ENCODE data around the gene EPB41L4B.

Gene EPB41L4B

GRCh38 chr9:109254317-109254716 lies 66.5 kb downstream of the EPB41L4B start:
- Histone ChIP-seq H3K27me3 (no peaks in the 10 kb centered on the region), H3K9me3 (no peaks in the 10 kb centered on the region), H3K4me1 (no peaks in the 10 kb centered on the region), H3K36me3 (no peaks in the 10 kb centered on the region), H3K4me3 (ENCODE audit: low read depth, low read length) (no peak overlapping the region)
- no peak for TF ChIP-seq CTCF (IDR thresholded peaks at IDR 0.05; ENCODE audit: low read depth, low read length)
- DNase-seq: no peak

GRCh38 chr9:109253637-109254284 lies 67.1 kb downstream of the EPB41L4B start:
- no peaks in the 10 kb centered on the region for H3K27me3 ChIP-seq
- H3K36me3 ChIP-seq: no peaks in the 10 kb centered on the region
- no peak for DNase-seq
- no peaks in the 10 kb centered on the region for H3K4me1 ChIP-seq
- no peak for TF ChIP-seq CTCF (IDR thresholded peaks at IDR 0.05; ENCODE audit: low read depth, low read length)
- H3K9me3 ChIP-seq: no peaks in the 10 kb centered on the region
- no peak overlapping the region for H3K4me3 ChIP-seq (ENCODE audit: low read depth, low read length)

GRCh38 chr9:109253241-109253636 lies 67.6 kb downstream of the EPB41L4B start:
- H3K9me3 ChIP-seq: no peaks in the 10 kb centered on the region
- H3K27me3 ChIP-seq: no peaks in the 10 kb centered on the region
- H3K36me3 ChIP-seq: no peaks in the 10 kb centered on the region
- H3K4me3 ChIP-seq (ENCODE audit: low read depth, low read length): no peak overlapping the region
- no peak for DNase-seq
- no peak for TF ChIP-seq CTCF (IDR thresholded peaks at IDR 0.05; ENCODE audit: low read depth, low read length)
- H3K4me1 ChIP-seq: no peaks in the 10 kb centered on the region

- H3K9me3 ChIP-seq: no peaks in the 10 kb centered on the region
- H3K4me1 ChIP-seq: no peaks in the 10 kb centered on the region
- no peaks in the 10 kb centered on the region for H3K36me3 ChIP-seq
- no peak for DNase-seq
- H3K4me3 ChIP-seq (ENCODE audit: low read depth, low read length): no peak overlapping the region
- no peak for TF ChIP-seq CTCF (IDR thresholded peaks at IDR 0.05; ENCODE audit: low read depth, low read length)
- H3K27me3 ChIP-seq: no peaks in the 10 kb centered on the region
Measured at GRCh38 chr9:109252291-109252690, 68.6 kb downstream of the EPB41L4B start.

- H3K36me3 ChIP-seq: no peaks in the 10 kb centered on the region
- no peak overlapping the region for H3K4me3 ChIP-seq (ENCODE audit: low read depth, low read length)
- no peaks in the 10 kb centered on the region for H3K9me3 ChIP-seq
- no peak for TF ChIP-seq CTCF (IDR thresholded peaks at IDR 0.05; ENCODE audit: low read depth, low read length)
- no peak for DNase-seq
- H3K27me3 ChIP-seq: no peaks in the 10 kb centered on the region
- no peaks in the 10 kb centered on the region for H3K4me1 ChIP-seq
Measured at GRCh38 chr9:109251776-109252106, 69.1 kb downstream of the EPB41L4B start.

GRCh38 chr9:109251080-109251775 lies 69.6 kb downstream of the EPB41L4B start:
- no peak for DNase-seq
- H3K27me3 ChIP-seq: no peaks in the 10 kb centered on the region
- no peak for TF ChIP-seq CTCF (IDR thresholded peaks at IDR 0.05; ENCODE audit: low read depth, low read length)
- H3K4me1 ChIP-seq: no peaks in the 10 kb centered on the region
- H3K9me3 ChIP-seq: no peaks in the 10 kb centered on the region
- no peaks in the 10 kb centered on the region for H3K36me3 ChIP-seq
- H3K4me3 ChIP-seq (ENCODE audit: low read depth, low read length): no peak overlapping the region
